Amniotic stem cell (primary cell): ENCODE data around the gene HMOX1.
"Not testable (repeated sequence)": the region's sequence is repeated elsewhere in the genome, so short reads cannot be mapped to it uniquely, and the experiment has no call there.

Source experiments
- DNase-seq: peaks from one replicate; lab custom pipeline; 2025; lab: John Stamatoyannopoulos, UW

The HMOX1 gene

GRCh38 chr22:35435201-35435740 lies 54.4 kb downstream of the HMOX1 start:
- no peak for DNase-seq

- DNase-seq = no peak
These were observed 55.5 kb downstream of the HMOX1 start for GRCh38 chr22:35436421-35436820.

GRCh38 chr22:35437049-35437448 lies 56.2 kb downstream of the HMOX1 start:
- DNase-seq = no peak

- DNase-seq = not testable (repeated sequence)
These were observed 57.9 kb downstream of the HMOX1 start for GRCh38 chr22:35438673-35439364.

- DNase-seq = no peak
These were observed 58.4 kb downstream of the HMOX1 start for GRCh38 chr22:35439365-35439717.

- DNase-seq = no peak
These were observed 59.2 kb downstream of the HMOX1 start for GRCh38 chr22:35440129-35440528.

- DNase-seq = no peak
These were observed 60.7 kb downstream of the HMOX1 start for GRCh38 chr22:35441489-35442100.

- no peak for DNase-seq
These were observed 61.6 kb downstream of the HMOX1 start for GRCh38 chr22:35442471-35442870.

- no peak for DNase-seq
These were observed 62.4 kb downstream of the HMOX1 start for GRCh38 chr22:35443338-35443737.
